ENCODE data around the gene SPRY4.
"Not testable (repeated sequence)": the region's sequence is repeated elsewhere in the genome, so short reads cannot be mapped to it uniquely, and the experiment has no call there.

The SPRY4 gene

DNA sequence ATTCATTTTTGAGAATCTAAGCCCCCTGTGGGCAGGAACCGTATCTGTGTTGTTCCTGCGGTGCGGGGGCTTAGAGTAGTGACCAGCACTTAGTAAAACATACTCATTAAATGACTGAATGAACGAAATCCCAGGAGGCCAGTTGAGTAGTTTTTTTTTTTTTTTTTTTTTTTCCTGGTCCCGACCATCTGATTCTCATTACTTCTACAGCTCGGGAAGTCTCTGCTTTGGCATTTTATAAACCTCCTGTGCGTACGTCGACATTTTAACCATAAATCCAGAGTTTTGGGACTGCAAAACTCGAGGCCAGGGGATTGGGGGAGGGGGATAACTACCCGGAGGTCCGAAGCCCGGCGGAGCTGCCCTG lies 31.5 kb upstream of the SPRY4 start:
- Histone ChIP-seq H3K27me3 (ENCODE audit: low read depth) (peaks cover 35% of the 10 kb centered on the region), H3K4me3 (peak overlapping the region; percentile 45), H3K36me3 (replicated peaks) (no peaks in the 10 kb centered on the region), H3K9me3 (no peaks in the 10 kb centered on the region), H3K4me1 (no peaks in the 10 kb centered on the region)
- in situ Hi-C loops (cut with MboI; ENCODE audit: low sequenced_read_pairs), result no loop called here
- DNase-seq (ENCODE audit: low spot score in 2 of 2), result no peak

DNA sequence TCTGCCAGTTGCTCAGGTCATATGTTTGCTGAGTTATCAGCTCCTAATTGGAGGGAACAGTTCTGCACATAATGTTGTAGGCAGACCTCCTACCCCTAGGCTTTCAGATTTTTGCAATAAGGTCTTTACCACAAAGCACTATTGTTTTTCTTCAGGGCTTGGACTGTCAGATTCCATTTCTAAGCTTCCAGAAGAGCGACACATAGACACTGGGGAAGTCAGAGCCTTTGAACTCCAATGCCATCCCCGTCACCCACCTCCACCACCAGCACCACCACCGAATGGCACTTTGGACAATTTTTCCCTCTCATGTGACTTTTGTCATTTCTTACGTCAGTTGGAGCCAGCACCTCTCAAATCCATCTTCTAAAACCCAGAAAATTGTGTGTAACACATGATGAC lies 28.3 kb upstream of the SPRY4 start:
- no peak overlapping the region for H3K4me3 ChIP-seq
- in situ Hi-C loops (cut with MboI; ENCODE audit: low sequenced_read_pairs), result no loop called here

GRCh38 chr5:142350021-142350420 lies 25.2 kb upstream of the SPRY4 start:
- DNase-seq (ENCODE audit: low spot score in 2 of 2), result no peak
- Histone ChIP-seq H3K9me3 (no peaks in the 10 kb centered on the region; the same call in 1 of the 2 replicates), H3K4me1 (no peaks in the 10 kb centered on the region), H3K4me3 (no peak overlapping the region), H3K36me3 (replicated peaks) (no peaks in the 10 kb centered on the region), H3K27me3 (ENCODE audit: low read depth) (no peaks in the 10 kb centered on the region)
- in situ Hi-C loops (cut with MboI; ENCODE audit: low sequenced_read_pairs), result no loop called here

More for the DNA sequence above, 28.3 kb upstream of the SPRY4 start:
- no peaks in the 10 kb centered on the region for H3K4me1 ChIP-seq
- H3K9me3 ChIP-seq, result no peaks in the 10 kb centered on the region
- no peak for DNase-seq (ENCODE audit: low spot score in 2 of 2)
- H3K36me3 ChIP-seq (replicated peaks), result no peaks in the 10 kb centered on the region
- peaks cover 9% of the 10 kb centered on the region for H3K27me3 ChIP-seq (ENCODE audit: low read depth)

DNA sequence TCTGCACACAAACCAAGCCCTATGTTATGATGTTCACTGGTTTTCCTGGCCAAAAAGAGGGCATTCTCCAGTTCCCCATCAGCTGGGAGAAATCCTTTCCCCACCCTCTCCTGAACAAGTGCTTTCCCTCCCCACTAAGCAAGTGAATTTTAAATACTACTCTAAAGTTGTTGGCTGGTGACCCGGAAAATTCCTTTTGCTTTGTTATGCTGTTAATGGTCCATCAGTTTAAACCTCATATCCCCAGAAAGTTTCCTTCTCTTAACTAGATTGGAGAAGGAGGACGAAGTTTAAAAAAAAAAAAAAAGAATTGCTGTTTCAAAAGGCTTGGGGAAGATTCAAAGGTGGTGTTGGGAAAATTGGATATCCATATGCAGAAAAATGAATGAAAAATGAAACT lies 21.9 kb upstream of the SPRY4 start:
- DNase-seq (ENCODE audit: low spot score in 2 of 2), result no peak
- in situ Hi-C loops (cut with MboI; ENCODE audit: low sequenced_read_pairs), result no loop called here
- no peaks in the 10 kb centered on the region for H3K4me1 ChIP-seq
- no peaks in the 10 kb centered on the region for H3K27me3 ChIP-seq (ENCODE audit: low read depth)
- peaks cover 5% of the 10 kb centered on the region for H3K9me3 ChIP-seq
- no peaks in the 10 kb centered on the region for H3K36me3 ChIP-seq (replicated peaks)
- no peak overlapping the region for H3K4me3 ChIP-seq

- H3K4me1 ChIP-seq; in situ Hi-C loops (cut with MboI; ENCODE audit: low sequenced_read_pairs); H3K9me3 ChIP-seq; H3K27me3 ChIP-seq (ENCODE audit: low read depth); H3K36me3 ChIP-seq (replicated peaks); DNase-seq (ENCODE audit: low spot score in 2 of 2); H3K4me3 ChIP-seq: not testable (repeated sequence)
Observed at GRCh38 chr5:142344915-142345314, 20.1 kb upstream of the SPRY4 start.

- in situ Hi-C loops (cut with MboI; ENCODE audit: low sequenced_read_pairs), result no loop called here
- no peak overlapping the region for H3K4me3 ChIP-seq
- peaks cover 5% of the 10 kb centered on the region for H3K9me3 ChIP-seq
- no peaks in the 10 kb centered on the region for H3K4me1 ChIP-seq
- no peaks in the 10 kb centered on the region for H3K27me3 ChIP-seq (ENCODE audit: low read depth)
- no peak for DNase-seq (ENCODE audit: low spot score in 2 of 2)
- no peaks in the 10 kb centered on the region for H3K36me3 ChIP-seq (replicated peaks)
Observed at GRCh38 chr5:142343531-142343930, 18.7 kb upstream of the SPRY4 start.

DNA sequence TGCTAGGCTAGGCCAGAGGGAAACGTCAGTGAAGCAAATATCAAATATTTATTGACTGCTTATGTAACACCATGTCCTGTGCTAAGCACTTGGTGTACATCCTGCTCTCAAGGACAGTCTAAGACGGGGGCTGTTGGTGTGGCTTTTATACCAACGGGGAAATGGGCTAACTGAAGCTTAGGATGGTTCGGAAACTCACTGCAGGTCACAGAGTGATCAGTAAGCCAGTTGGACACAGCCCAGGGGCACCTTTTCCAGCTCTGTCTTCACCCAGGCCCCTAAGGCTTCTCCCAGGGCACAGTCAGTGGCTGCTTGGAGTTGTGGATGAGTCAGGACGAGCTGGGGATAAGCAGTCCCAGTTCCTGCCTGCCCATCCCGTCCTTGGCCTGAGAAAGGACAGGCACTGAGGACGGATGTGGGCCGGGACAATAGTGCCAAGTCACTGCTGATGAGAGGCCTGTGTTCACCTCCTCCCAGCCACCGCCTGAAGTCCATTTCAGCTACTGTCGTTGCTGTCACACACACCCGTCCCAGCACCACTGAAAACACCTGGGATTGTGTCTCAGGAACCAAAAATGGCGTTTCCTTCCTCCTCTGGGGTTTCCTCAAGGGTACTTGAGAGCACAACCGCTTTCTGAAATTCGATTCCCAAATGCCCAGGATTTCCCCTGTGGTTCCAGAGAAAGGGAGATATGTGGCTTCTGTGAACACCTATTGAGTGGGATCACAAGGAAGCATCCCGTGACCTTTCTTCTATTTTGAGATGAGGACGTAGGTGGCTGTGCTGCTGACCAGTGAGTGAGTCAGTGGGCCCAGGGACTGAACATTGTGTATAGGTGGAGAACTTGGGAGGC lies 17.5 kb upstream of the SPRY4 start:
- Histone ChIP-seq H3K4me3 (no peak overlapping the region), H3K27me3 (ENCODE audit: low read depth) (no peaks in the 10 kb centered on the region), H3K4me1 (no peaks in the 10 kb centered on the region), H3K36me3 (replicated peaks) (no peaks in the 10 kb centered on the region), H3K9me3 (peaks cover 5% of the 10 kb centered on the region)
- no peak for DNase-seq (ENCODE audit: low spot score in 2 of 2)
- in situ Hi-C loops (cut with MboI; ENCODE audit: low sequenced_read_pairs), result no loop called here

DNA sequence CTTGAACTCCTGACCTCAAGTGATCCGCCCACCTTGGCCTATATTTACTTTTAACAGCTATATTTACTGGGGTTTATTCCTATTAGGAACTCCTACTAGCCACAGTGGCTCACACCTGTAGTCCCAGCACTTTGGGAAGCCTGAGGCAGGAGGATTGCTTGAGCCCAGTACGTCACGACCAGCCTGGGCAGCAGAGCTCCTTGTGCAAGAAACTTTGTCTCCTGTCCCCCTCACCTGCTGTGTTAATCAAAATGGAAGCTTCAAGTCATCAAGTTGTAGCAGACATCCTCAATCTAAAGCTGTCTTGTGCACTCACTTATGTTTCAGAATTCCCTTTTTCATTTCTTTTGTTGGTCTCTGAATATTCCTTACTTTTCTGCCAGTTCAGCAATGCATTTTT lies 15.0 kb upstream of the SPRY4 start:
- H3K4me3 ChIP-seq, result no peak overlapping the region
- DNase-seq (ENCODE audit: low spot score in 2 of 2), result no peak
- H3K27me3 ChIP-seq (ENCODE audit: low read depth), result no peaks in the 10 kb centered on the region
- H3K9me3 ChIP-seq, result peaks cover 5% of the 10 kb centered on the region
- no peaks in the 10 kb centered on the region for H3K36me3 ChIP-seq (replicated peaks)
- no peaks in the 10 kb centered on the region for H3K4me1 ChIP-seq
- in situ Hi-C loops (cut with MboI; ENCODE audit: low sequenced_read_pairs), result no loop called here

DNA sequence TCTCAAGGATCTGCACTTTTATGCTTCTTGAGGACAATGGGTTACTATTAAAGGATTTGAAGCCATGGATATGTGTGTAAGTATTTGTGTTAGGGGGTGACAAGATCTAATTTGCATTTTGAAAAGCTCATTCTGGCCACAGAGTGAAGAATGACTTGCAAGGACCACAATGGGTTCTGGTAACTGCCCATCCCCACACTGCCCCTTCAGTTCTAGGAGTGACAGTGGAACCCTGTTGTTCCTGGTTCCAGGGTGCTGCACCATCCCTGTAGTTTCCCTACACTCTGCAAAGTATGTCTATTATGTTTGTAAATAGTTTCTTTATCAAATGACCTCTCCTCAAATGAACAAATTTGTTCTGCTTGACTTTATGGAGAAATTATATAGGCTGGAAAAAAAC lies 9.7 kb upstream of the SPRY4 start:
- H3K4me3 ChIP-seq, result no peak overlapping the region
- no peaks in the 10 kb centered on the region for H3K36me3 ChIP-seq (replicated peaks)
- H3K27me3 ChIP-seq (ENCODE audit: low read depth), result no peaks in the 10 kb centered on the region
- H3K4me1 ChIP-seq, result no peaks in the 10 kb centered on the region
- in situ Hi-C loops (cut with MboI; ENCODE audit: low sequenced_read_pairs), result no loop called here
- DNase-seq (ENCODE audit: low spot score in 2 of 2), result no peak
- no peaks in the 10 kb centered on the region for H3K9me3 ChIP-seq

GRCh38 chr5:142333749-142334148 lies 8.9 kb upstream of the SPRY4 start:
- H3K4me3 ChIP-seq; H3K4me1 ChIP-seq; in situ Hi-C loops (cut with MboI; ENCODE audit: low sequenced_read_pairs); H3K27me3 ChIP-seq (ENCODE audit: low read depth); DNase-seq (ENCODE audit: low spot score in 2 of 2); H3K36me3 ChIP-seq (replicated peaks); H3K9me3 ChIP-seq: not testable (repeated sequence)

GRCh38 chr5:142330444-142330843 lies 5.6 kb upstream of the SPRY4 start:
- H3K4me1 ChIP-seq, result no peaks in the 10 kb centered on the region
- DNase-seq (ENCODE audit: low spot score in 2 of 2), result no peak
- in situ Hi-C loops (cut with MboI; ENCODE audit: low sequenced_read_pairs), result no loop called here

DNA sequence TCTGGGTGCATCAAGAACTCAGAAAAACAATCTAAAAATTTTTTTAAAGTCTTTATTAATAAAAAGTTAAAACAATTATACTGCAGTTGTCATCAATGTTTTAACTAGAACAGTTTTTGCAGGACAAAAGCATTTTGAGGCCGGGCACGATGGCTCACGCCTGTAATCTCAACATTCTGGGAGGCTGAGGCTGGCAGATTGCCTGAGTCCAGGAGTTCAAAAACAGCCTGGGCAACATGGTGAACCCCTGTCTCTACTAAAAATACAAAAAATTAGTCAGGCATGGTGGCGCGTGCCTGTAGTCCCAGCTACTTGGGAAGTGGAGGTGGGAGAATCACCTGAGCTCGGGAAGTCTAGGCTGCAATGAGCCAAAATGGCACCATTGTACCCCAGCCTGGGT lies 5.2 kb upstream of the SPRY4 start:
- in situ Hi-C loops (cut with MboI; ENCODE audit: low sequenced_read_pairs), result no loop called here
- Histone ChIP-seq H3K27me3 (ENCODE audit: low read depth) (peaks cover 2% of the 10 kb centered on the region; the same call in 1 of the 2 replicates), H3K4me1 (0 out of 2 replicates have a peak, but pooled peaks cover 2% of the 10 kb centered on the region), H3K9me3 (no peaks in the 10 kb centered on the region), H3K36me3 (replicated peaks) (no peaks in the 10 kb centered on the region), H3K4me3 (no peak overlapping the region)
- DNase-seq (ENCODE audit: low spot score in 2 of 2), result no peak

More at GRCh38 chr5:142330444-142330843, 5.6 kb upstream of the SPRY4 start:
- H3K27me3 ChIP-seq (ENCODE audit: low read depth), result peaks cover 2% of the 10 kb centered on the region; the same call in 1 of the 2 replicates
- no peaks in the 10 kb centered on the region for H3K9me3 ChIP-seq
- no peak overlapping the region for H3K4me3 ChIP-seq
- H3K36me3 ChIP-seq (replicated peaks), result no peaks in the 10 kb centered on the region

DNA sequence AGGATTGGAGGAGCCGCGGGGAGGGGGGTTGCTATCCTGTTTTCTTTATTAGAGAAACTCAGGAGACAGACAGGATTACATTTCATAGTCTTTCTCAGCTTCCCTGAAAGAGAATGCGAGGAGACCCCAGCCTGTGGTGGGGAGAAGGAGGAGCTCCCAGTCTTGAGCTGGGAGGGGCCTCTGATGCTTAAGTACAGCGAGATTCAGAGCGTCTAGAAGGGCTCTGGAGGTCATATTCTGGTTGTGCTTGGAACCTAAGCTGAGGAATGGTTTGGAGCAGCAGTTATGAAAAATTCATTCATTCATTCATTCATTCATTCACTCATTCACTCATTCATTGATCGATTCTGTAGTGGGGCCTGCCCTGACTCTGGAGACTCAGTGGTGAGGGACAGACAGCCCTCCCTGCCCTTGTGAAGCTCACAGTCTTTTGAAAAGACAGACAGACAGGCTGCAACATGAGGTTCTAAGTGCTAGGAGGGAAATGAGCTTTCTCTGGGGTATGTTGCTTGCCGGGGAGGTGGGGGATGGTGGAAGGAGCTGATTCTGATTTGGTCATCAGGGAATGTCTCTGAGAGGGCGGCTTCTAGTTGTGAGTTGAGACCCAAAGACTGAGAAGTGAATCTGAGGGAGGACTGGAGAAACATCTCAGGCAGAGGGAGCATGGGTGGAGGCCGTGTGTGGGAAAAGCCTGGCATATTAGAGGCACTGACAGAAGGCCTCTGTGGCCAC lies 2.5 kb upstream of the SPRY4 start:
- in situ Hi-C loops (cut with MboI; ENCODE audit: low sequenced_read_pairs), result no loop called here

GRCh38 chr5:142326480-142326938 lies 1.7 kb upstream of the SPRY4 start:
- H3K36me3 ChIP-seq (replicated peaks), result no peaks in the 10 kb centered on the region
- in situ Hi-C loops (cut with MboI; ENCODE audit: low sequenced_read_pairs), result no loop called here
- H3K9me3 ChIP-seq, result no peaks in the 10 kb centered on the region
- no peak for DNase-seq (ENCODE audit: low spot score in 2 of 2)
- peaks cover 2% of the 10 kb centered on the region; the same call in 1 of the 2 replicates for H3K27me3 ChIP-seq (ENCODE audit: low read depth)
- H3K4me3 ChIP-seq, result no peak overlapping the region
- peaks cover 6% of the 10 kb centered on the region; the same call in 1 of the 2 replicates for H3K4me1 ChIP-seq

More for the DNA sequence above, 2.5 kb upstream of the SPRY4 start:
- no peaks in the 10 kb centered on the region for H3K36me3 ChIP-seq (replicated peaks)
- H3K9me3 ChIP-seq, result no peaks in the 10 kb centered on the region
- no peak overlapping the region for H3K4me3 ChIP-seq
- DNase-seq (ENCODE audit: low spot score in 2 of 2), result no peak
- peaks cover 6% of the 10 kb centered on the region; the same call in 1 of the 2 replicates for H3K4me1 ChIP-seq
- H3K27me3 ChIP-seq (ENCODE audit: low read depth), result peaks cover 2% of the 10 kb centered on the region; the same call in 1 of the 2 replicates

Measured in HAP-1 (cell line).